ENCODE data around the gene ACR.

DNA sequence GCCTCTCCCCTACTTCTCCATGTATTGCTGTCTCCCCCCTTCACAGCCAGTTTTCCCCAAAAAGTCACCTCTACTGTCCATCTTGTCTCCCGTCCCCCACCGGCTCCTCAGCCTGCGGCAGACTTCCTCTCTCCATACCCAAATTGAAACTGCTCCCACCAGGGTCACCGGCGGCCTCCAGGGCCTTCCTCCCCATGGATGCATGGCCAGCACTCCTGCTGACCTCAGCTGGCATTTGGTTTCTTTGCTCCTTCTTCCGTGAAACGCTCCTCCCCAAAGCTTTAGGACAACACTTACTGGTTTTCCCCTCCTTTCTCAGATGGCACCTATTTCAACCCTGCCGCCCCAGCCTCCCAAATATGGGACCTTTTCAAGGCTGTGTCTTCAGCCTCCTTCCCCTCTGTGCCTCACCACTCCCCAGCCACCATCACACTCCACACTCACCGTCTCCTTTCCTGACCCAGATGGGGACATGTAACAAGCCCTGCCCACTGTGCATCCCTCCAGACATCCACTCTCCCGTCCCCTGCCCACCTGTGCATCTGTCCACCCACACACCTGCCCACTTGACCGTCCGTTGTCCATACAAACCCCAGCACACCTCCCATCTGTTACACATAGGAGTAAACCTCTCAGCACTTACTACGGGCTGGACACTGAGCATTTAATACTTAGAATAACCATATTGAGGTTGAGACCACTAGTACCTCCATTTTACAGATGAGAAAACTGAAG is 21.5 kb upstream of the ACR start:
- TF ChIP-seq, protein P1, sequence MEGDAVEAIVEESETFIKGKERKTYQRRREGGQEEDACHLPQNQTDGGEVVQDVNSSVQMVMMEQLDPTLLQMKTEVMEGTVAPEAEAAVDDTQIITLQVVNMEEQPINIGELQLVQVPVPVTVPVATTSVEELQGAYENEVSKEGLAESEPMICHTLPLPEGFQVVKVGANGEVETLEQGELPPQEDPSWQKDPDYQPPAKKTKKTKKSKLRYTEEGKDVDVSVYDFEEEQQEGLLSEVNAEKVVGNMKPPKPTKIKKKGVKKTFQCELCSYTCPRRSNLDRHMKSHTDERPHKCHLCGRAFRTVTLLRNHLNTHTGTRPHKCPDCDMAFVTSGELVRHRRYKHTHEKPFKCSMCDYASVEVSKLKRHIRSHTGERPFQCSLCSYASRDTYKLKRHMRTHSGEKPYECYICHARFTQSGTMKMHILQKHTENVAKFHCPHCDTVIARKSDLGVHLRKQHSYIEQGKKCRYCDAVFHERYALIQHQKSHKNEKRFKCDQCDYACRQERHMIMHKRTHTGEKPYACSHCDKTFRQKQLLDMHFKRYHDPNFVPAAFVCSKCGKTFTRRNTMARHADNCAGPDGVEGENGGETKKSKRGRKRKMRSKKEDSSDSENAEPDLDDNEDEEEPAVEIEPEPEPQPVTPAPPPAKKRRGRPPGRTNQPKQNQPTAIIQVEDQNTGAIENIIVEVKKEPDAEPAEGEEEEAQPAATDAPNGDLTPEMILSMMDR (IDR thresholded peaks at IDR 0.05; ENCODE audit: low read depth, low read length) = no peak
- no peak for TF ChIP-seq EZH2phosphoT487 (IDR thresholded peaks at IDR 0.05; ENCODE audit: low read depth)

All from OCI-LY3 (cell line).